NCI-H226 (cell line): ENCODE measurements around the gene LRRC74A.

Experiments used
- DNase-seq: peaks from one replicate; pipeline ENCODE4 v3.0.0-alpha.2; 2015

The LRRC74A gene

DNA sequence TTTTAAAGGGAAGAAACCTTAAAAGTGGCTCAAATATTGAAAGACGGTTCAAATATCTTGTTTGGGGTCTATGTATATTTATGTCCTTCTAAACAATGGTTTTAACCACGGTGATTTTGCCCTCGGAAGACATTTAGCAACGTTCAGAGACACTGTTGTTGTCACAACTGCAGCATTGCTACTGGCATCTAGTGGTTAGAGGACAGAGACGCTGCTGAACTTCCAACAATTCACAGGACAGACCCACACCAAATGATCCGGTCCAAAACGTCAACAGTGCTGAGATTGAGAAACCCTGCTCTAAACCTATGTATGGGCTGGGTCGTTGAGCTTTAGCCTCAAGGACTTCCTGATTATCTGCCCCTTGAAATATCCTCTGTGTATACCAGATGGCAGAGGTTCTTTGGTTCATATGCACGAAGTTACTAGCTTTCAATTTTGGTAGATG, 15.2 kb upstream of the LRRC74A start:
- DNase-seq = no peak

DNA sequence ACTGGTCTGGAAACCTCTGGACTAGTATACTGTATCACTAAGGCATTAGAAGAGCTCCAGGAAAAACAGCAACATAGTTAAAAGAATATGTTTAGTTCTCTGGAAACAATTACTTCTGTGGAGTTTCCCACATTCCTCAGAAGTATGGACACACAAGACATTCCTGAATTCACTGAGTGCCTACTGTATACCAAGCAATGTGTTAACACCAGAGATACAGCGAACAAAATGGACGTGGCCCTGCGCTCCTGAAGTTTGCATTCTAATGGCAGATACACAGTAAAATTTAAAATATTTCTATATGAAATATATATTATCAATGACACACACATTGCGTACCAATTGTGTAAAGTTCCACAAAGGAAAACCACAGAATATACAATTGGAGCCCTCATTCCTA, 14.6 kb upstream of the LRRC74A start:
- no peak for DNase-seq

DNA sequence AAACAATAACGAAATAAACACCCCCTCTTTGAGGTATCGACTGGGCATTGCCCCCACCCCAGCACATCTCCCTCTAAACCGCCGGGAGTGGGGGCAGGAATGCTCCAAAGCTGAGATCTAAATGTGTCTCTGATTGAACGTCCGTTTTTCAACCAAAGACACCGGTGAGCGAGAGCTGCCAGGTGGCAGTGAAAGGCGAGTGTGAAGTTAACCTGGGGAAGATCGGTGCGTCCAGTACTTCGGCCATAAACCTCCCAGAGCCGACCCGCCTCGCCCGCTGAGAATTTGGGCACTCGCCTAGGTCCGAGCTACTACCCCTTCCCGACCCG, 14.2 kb upstream of the LRRC74A start:
- no peak for DNase-seq

DNA sequence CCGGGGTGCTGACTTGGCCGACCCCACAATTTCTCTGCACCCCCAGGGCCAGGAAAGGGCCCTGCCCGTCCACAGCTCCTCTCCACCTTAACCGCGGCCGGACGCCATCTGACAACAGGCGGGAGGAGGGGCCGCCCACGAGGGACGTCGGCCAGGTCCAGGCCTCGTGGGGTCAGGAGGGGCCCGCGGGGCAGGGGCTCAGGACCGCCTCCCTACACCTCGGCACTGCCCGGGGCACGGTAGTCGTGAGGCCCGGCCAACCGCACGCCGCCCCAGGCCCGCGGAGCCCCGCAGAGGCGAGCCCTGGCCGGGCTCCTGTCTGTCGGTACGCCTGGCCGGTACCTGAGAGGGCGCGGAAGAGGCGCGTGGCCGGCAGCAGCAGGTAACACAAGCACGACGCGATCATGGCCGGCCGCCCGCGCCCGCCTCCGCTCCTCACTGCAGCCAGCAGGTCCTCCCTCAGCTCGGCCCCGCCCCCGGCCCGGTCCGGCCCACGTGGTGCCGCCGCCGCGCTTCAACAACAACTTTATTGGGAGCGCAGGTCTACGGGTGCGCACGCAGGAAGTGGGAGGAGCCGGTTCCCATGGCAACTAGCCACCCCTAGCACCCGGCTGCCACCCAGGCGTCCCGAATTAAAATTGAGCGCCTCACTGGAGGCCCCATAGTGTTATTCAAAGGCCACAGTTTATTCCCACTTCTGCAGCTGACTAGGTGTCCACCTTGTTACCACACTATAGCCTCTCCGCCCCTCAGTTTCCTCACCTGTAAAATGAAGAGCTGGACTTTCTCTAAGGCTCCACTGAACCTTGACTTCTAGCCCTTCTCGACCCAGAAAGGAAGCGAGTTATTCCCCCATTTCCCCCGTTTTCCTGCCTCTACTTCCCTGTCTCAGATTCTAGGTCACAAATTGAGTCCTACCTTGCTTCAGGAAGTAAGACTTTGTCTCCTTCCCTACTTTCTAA, 13.5 kb upstream of the LRRC74A start, which contains the start of gene ANGEL1:
Gene ANGEL1, minus strand, starts transcription at position 461 of the 962 bp plus-strand sequence. Its CDS starts 55 bp downstream, at position 406.
- peak; percentile 87 for DNase-seq

DNA sequence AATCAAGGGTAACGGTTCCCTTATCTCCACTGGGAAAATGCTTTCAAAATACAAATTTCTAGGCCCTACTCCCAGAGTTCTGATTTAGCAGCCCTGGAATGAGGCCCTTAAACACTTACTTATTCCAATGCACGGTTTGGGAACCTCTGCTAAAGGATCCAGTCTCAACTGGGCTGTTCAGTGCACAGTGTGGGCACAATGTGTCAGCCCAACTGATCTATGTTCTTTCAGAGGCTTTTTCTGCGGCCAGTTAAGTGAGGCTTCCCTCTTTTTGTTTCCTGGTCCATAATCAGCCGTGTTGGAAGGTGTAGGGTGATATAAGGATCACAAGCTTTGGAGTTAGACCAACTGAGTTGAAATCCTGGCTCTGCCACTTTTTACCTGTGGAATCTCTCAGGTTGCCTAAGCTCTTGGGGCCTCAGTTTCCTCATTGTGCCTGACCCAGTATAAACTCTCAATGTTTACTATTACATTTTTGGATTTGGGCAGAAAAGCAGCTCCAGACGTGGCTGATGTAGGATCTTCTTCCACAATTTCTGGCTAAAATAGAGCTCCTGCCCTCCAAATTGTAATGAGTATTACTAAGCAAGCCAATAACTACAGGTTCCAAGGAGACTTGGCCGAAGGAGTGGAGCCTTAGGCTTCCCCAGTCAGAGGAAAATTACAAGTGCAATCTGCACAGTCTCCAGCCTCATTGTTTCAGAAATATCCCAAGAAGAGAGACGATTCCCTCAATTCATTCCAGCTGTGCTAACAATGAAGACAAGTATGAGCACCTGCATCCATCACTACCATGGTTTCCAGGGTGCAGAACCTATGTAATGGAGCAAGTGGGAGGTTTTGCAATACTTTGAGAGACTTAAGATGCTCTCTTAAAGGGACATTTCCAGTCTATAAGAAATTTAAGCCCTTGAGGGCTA, 11.2 kb upstream of the LRRC74A start:
- no peak for DNase-seq

DNA sequence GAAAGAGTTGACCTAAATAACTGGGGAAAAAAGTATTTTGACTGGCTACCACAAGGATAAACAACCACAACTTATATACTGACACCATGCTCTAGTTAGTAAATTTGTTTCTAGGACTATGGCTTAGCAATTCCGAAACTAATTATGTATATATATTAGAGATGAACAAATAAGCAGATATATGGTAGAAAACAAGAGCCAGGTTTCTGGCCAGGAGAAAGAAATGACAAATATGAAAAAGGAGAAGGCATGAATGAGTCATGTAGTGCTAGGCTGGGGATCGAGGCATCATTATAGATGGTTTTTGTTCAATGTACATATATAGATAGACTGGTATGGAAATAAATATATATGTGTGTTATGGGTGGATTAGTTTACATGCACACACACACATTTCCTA, 5.5 kb upstream of the LRRC74A start:
- DNase-seq = no peak

DNA sequence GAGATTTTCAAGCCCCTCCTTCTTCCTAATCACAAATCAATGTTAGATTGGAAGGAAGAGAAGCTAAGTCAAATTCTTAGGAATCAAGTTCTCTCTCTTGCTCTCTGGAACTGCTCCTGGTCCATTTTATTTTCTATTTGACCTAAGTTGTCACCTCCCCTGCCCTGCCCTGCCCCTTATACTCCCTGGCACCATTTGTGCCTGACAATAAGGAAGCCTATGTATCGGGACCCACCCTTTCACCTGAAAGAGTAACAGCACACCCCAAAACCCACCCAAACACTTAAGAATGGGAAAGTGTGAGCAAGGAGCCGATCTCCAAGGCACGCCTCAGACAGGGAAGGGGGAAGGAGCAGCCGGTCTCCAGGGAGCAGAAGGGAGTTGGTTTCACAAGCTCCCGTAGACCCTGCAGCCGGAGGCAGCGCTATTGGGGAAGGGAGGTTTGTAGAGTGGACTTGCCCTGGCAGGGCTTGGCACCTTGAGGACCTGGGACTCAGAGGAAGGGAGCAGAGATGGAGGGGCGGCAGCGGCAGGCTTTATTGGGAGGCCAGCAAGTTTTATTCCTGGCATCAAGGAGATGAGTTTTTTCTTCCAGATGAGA, 1.6 kb downstream of the LRRC74A start:
- DNase-seq = no peak

DNA sequence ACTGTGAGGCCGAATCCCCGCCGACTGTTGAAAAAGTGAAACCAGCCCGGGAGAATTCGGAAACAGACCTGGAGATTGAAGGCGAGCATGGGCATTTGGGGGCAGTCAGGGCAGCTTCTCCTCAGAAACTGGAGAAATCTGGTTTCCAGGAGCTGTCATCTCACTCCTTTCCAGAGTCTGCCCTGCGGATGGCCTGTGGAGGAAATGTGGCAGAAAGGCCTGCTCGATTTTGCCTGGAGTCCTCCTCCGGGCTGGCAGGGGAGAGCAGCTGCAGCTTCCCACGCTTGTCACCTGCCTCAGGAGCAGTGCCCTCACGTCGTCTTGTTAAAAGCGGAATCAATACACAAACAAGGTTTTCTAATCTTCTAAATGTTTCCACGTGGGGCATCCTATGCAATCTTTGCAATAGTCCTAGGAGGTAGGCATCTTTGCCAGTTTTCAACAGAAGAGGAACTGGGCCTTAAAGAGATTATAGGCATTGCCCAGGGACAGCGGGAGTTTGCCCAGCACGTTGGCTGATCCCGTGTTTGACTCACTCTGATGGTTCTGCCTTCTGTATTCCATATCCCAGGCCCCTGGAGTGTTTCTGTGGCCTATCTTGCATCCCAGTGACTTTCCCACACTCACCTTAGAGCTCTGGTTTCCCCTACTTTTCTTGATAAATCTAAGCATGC, 2.3 kb downstream of the LRRC74A start:
- no peak for DNase-seq

DNA sequence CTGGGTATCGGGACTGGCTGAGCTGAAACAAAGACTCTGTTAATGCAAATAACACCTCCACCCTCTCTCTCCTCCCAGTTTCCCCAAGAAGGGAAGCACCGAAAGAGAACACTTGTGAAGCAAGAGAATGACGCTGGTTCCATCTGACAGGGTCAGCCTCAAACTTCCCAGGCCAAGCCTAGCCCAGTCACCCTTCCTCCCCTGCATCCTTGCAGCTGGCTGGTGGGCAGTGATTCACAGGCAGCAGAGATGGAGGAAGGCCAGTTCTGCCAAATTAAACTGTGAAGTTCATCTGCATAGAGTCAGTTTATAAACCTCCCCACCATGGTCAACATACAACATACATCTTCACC, 2.8 kb downstream of the LRRC74A start:
- no peak for DNase-seq

DNA sequence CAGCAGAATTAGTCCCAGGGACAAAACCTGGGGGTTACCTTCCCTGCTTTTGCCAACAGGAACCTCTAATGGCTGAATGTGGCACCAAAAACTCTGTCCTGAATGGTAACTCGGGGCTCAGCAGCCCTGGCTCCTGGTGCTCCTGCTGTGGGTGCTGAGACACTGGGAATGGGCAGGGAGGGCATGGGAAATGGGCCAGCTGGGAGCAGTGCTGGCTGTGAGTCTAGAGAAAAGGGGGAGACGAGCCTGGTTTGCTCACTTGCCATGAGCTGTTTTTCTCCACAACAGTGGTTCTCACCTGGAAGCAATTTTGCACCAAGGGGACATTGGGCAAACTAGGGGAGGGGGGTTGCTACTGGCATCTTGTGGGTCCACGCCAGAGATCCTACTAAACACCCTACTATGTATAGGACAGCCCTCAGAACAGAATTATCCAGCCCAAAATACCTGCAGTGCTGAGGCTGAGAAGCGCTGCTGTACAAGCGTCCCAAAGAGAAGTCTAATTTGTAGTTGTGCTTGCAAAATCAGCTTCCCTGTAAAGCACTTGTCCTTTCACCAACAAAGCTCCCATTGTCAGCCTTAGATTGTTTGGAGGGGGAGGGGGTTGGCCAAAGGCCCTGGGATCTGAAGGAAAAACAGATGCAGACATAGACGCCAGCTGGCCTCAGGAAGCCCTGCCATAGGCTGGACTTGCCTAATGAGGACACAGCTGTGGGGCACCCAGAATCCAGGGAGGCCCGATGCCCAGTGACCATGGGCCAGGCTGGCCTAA, 3.6 kb downstream of the LRRC74A start:
- no peak for DNase-seq

DNA sequence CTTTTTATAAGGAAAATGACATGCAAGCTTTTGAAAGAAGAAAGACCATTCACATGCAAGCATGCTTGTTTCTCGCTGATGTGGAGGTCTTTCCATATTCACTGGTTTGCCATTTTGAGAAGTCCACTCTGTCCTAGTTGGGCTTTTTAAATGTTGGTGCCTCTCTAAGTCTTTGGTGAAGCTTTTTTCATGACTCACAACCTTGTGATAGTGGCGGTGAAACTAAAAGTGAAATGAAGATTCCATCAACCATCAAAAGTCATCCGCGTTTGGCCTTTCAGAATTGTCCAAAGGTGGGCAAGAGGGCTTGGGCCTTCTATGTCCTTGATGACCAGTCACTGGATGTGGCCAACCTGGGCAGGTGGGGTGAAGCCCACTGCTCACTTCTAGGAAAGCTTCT, 4.3 kb downstream of the LRRC74A start:
- DNase-seq = no peak

DNA sequence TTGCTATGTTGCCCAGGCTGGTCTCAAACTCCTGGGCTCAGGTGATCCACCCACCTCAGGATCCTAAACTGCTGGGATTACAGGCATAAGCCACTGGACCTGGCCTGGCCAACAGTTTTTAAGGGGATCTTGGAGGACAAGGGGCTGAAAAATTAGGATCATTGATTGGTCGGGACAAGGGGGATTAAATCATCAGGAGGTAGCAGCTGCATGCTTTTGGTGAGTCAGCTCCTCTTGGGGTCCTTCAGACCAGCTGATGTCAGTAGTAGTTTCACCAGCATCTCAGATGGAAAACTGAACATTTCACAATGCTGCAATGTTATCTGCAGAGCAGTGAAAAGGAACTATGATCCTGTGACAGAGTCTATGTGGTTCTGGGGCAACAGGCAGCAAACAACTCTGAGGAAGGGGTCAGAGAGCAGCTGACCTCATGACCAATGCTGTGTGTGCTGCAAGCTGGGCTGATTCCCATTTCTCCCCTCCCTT, 6.3 kb downstream of the LRRC74A start:
- no peak for DNase-seq

DNA sequence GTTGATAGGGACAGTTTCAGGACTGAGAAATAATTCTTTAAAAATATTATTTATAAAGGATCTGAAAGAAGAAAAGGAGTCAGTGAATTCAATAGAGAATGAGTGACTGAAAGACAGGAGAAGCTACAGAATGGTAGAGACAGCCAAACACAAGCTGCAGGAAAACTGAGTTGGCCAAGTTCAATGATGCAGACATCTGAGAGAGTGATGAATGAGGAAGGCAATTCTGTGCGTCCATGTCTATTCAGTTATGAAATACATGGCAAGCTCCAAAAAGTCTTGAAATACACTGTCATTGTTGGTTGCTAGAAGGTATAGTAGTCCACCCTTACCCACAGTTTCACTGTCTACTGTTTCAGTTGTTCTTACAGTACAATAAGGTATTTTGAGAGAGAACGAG, 6.8 kb downstream of the LRRC74A start:
- no peak for DNase-seq

DNA sequence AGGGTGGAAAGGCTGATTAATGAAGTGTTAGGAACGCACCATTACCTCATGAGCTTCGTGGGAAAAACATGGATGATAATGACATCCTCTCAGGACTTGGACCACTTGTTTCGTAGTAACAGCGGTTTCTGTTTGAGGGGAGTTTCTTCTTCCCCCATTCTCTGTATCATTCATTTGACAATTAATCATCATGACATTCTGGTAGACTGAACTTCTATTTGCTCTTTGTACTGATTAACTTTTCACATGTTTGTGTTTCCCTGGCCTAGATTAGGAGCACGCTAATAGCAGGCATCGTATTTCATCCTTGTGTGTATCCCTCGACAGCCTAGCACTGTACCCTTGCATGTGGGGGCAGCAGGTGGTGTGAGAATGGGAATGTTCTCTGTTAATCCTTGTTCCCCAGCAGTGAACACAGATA, 8.0 kb downstream of the LRRC74A start:
- no peak for DNase-seq

DNA sequence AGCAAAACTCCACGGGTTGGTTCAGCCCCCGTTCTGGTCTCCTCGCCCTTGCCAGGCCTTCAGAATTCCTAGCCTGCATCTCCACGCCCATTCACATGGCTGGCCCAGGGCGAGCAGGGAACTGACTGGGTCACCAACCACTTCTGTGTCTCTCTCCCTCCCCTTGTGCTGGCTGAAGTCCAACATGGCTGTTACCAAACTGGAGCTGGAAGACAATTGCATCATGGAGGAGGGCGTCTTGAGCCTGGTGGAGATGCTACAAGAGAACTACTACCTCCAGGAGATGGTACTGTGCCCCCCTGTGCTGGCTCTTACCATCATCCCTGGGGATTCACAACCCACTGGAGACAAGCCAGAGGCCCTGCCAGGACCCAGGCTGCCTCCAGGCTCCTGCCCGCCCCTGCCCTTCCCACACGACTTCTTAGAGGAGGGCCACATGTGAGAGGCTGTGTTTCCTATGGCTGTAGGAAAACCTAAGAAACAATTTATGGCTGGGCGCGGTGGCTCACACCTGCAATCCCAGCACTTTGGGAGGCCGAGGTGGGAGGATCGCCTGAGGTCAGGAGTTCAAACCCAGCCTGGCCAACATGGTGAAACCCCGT, 9.9 kb downstream of the LRRC74A start:
- DNase-seq = no peak

DNA sequence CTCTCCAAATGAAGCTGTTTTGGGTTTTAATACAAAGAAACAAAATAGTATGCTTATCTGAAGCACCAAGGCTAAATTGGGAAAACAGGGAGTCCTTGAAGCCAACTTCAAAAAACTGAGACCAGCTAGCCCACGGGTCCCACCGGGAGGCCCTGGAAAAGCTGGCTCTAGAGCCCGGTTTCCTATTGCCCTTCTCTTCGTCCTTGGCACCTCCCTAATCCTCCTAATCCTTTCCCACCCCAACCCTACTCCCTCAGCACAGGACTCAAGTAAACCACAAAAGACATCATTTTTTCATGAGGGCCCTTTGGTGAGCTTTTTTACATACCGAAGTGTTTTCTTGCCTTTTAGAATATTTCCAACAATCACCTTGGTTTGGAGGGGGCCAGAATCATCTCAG, 11.3 kb downstream of the LRRC74A start:
- no peak for DNase-seq

DNA sequence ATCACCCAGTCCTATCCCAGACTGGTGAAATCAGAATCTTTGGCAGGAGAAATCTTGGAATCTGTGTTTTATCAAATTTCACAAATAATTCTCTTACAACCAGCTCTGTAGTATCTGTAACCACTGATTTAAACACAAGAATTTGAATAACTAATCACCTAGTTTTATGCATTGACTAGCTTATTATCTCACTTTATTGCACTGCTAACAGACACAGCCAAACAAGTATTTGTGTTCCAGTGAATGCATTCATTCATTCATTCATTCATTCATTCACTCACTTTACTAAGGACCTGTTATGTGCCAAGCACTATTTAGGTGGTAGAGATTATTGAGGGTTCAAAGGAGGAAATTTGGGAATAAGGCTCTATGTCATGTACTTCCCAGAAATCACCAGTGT, 16.2 kb downstream of the LRRC74A start:
- no peak for DNase-seq

DNA sequence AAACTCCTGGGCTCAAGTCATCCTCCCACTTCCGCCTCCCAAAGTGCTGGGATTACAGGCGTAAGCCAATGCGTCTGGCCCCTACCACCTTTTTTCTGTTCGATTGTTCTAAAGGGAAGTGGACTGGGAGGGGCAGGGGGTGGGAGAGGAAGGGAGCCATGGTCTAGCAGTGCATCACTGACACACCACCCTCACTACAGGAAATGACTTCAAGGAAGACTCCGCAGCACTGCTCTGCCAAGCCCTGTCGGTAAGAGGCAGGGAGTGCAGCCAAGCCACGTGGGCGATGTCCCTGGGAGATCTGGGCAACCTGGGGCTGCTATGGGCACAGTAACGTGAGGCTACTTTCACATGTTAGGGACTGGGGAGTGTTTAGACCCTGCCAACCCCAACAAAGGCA, 18.0 kb downstream of the LRRC74A start:
- DNase-seq = peak; percentile 67

DNA sequence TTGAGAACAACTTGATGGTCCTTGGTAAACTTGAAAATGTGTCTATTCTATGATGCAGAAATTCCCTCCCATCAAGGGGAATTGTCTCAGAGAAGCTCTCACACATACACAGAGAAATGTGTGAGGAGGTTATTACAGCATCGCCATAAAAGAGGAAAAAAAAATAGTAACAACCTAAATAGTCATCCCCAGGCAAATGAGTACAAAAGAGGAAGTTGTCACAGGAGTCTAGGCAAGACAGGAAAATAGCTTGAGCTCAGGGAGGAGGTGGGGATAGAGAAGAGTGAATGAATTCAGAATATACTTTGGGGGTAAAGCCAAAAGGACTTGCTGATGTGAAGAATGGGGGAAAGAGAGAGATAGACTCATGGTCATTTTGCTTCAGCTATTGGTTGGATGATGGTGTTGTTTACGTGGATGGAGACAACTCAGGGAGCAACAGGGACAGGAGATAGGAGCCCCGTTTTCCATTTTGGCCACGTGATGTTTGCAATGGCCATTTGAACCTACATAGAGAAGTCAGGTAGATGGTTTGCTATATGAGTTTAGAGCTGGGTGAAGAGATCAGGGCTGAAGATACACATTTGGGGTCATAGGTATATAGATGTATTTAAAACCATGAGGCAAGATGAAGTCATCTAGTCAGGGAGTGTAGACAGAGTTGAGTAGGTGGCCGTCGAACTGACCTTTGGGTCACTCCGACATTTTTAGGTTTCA, 20.3 kb downstream of the LRRC74A start:
- DNase-seq = no peak

DNA sequence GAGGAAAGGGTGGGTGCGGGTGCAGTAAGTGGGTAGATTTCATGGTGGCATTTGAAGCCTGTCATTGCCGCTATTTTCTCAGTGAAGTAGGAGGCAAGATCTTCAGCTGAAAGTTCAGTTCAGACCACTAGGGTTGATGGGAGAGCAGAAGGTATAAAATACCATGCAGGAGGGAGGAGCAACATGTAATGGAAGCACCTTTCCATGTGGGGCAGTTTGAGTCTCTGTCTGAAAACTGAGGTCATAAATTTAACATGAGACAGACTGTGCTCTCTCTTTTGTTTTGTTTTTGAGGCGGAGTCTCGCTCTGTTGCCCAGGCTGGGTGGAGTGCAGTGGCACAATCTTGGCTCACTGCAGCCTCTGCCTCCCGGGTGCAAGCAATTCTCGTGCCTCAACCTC, 22.7 kb downstream of the LRRC74A start:
- DNase-seq = no peak

DNA sequence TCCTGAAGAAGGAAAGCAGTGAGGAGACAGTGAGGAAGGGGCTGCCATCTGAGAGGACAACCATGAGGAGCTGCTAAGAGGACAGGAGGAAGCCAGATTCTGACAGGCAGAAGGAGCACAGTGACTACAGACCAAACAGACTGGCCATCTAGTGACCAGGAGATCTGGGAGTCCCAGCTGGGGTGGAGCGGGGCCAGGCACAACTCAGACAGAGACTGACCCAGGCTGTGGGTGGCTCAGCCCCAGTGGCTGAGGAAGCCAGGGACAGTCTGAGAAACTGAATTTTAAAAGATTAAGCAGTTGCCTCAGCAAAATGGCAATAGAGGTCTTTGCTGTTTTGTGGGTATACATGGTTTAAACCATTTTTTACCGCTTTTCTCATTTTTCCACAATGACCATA, 28.9 kb downstream of the LRRC74A start:
- no peak for DNase-seq
